ENCODE results near the gene METTL6.

DNA sequence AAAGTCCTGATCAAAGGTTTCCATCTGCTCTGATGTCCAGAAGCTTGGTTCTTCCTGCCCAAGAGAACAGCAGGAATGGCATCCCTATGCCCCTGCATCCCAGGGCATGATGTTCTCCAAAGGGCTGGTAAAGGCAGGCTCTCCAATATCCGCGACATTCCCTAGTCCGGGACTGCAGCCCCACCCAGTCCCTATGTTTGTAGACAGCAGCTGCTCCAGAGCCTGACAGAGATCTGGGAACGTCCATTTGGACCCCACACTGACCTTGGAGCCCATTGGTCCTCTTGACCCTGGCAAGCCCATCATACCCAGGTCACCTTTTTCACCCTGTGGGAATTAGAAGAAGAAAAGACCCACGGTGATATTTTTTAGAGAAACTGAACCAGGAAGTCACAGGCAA lies 47.8 kb upstream of the METTL6 start:
- TF ChIP-seq EZH2 (IDR thresholded peaks at IDR 0.05; ENCODE audit: low read length), result no peak
- TF ChIP-seq, protein P1, sequence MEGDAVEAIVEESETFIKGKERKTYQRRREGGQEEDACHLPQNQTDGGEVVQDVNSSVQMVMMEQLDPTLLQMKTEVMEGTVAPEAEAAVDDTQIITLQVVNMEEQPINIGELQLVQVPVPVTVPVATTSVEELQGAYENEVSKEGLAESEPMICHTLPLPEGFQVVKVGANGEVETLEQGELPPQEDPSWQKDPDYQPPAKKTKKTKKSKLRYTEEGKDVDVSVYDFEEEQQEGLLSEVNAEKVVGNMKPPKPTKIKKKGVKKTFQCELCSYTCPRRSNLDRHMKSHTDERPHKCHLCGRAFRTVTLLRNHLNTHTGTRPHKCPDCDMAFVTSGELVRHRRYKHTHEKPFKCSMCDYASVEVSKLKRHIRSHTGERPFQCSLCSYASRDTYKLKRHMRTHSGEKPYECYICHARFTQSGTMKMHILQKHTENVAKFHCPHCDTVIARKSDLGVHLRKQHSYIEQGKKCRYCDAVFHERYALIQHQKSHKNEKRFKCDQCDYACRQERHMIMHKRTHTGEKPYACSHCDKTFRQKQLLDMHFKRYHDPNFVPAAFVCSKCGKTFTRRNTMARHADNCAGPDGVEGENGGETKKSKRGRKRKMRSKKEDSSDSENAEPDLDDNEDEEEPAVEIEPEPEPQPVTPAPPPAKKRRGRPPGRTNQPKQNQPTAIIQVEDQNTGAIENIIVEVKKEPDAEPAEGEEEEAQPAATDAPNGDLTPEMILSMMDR (optimal IDR thresholded peaks at IDR 0.05 in 1 of 3, IDR thresholded peaks at IDR 0.05 in 1 of 3, conservative IDR thresholded peaks at IDR 0.05 in 1 of 3; ENCODE audit: extremely low read depth in 1 of 3, insufficient read depth in 2 of 3, low read length in 3 of 3), result no peak
